TTC549 (cell line): ENCODE data around the gene C9orf85.
"Not testable (repeated sequence)": the region's sequence is repeated elsewhere in the genome, so short reads cannot be mapped to it uniquely, and the experiment has no call there.

ENCODE experiments used
- FAIRE-seq: peaks from 2 replicates; lab custom pipeline; 2012; peaks lifted over from hg19 to GRCh38; lab: Jason Lieb, UNC

The C9orf85 gene

GRCh38 chr9:71944754-71945375 lies 33.4 kb downstream of the C9orf85 start:
- FAIRE-seq, result no peak

- not testable (repeated sequence) for FAIRE-seq
Observed at GRCh38 chr9:71954652-71955051, 43.2 kb downstream of the C9orf85 start.

GRCh38 chr9:71955300-71955915 lies 44.0 kb downstream of the C9orf85 start:
- FAIRE-seq, result no peak

- FAIRE-seq, result no peak
Observed at GRCh38 chr9:71962328-71962727, 50.9 kb downstream of the C9orf85 start.

- not testable (repeated sequence) for FAIRE-seq
Observed at GRCh38 chr9:71963471-71963996, 52.1 kb downstream of the C9orf85 start.

GRCh38 chr9:71965403-71965802 lies 54.0 kb downstream of the C9orf85 start:
- no peak for FAIRE-seq

- no peak for FAIRE-seq
Observed at GRCh38 chr9:71966601-71967000, 55.2 kb downstream of the C9orf85 start.

GRCh38 chr9:71968541-71969090 lies 57.2 kb downstream of the C9orf85 start:
- no peak for FAIRE-seq

GRCh38 chr9:71975833-71976232 lies 64.4 kb downstream of the C9orf85 start:
- FAIRE-seq, result no peak

- FAIRE-seq, result no peak
Observed at GRCh38 chr9:71977003-71977402, 65.6 kb downstream of the C9orf85 start.

- FAIRE-seq, result no peak
Observed at GRCh38 chr9:71980266-71981190, 69.1 kb downstream of the C9orf85 start.

- FAIRE-seq, result no peak
Observed at GRCh38 chr9:71981944-71982343, 70.5 kb downstream of the C9orf85 start.

- FAIRE-seq, result no peak
Observed at GRCh38 chr9:71984403-71984802, 73.0 kb downstream of the C9orf85 start.

GRCh38 chr9:71984831-71985281 lies 73.4 kb downstream of the C9orf85 start:
- FAIRE-seq, result no peak

- FAIRE-seq, result no peak
Observed at GRCh38 chr9:71985297-71985911, 74.0 kb downstream of the C9orf85 start.

GRCh38 chr9:71986900-71987299 lies 75.5 kb downstream of the C9orf85 start:
- no peak for FAIRE-seq

- no peak for FAIRE-seq
Observed at GRCh38 chr9:71987471-71988371, 76.3 kb downstream of the C9orf85 start.

- no peak for FAIRE-seq
Observed at GRCh38 chr9:71990466-71990865, 79.0 kb downstream of the C9orf85 start.

- no peak for FAIRE-seq
Observed at GRCh38 chr9:72005451-72005850, 94.0 kb downstream of the C9orf85 start.

- no peak for FAIRE-seq
Observed at GRCh38 chr9:72006501-72006900, 95.1 kb downstream of the C9orf85 start.

GRCh38 chr9:72007726-72008125 lies 96.3 kb downstream of the C9orf85 start:
- not testable (repeated sequence) for FAIRE-seq
